Trophoblast cell (in vitro differentiated cells and primary cell): ENCODE data around the gene PDE4DIP.
"Not testable (repeated sequence)": the region's sequence is repeated elsewhere in the genome, so short reads cannot be mapped to it uniquely, and the experiment has no call there.

Experiments
- DNase-seq, 2 donors: peaks; one replicate each; pipeline ENCODE4 v3.0.0-alpha.2; 2016
- H2AFZ ChIP-seq: 2 replicates; pipeline ENCODE4 v1.6.1; 2013; ENCODE audit warnings: low read length, moderate library complexity, mild to moderate bottlenecking; ENCODE audit not compliant: insufficient read depth, poor library complexity
- H2AK5ac ChIP-seq: 2 replicates; pipeline ENCODE4 v1.6.1; 2013; ENCODE audit warnings: mild to moderate bottlenecking, low read length
- H2BK120ac ChIP-seq: 2 replicates; pipeline ENCODE4 v1.6.1; 2013; ENCODE audit warnings: low read length, mild to moderate bottlenecking, moderate library complexity; ENCODE audit not compliant: insufficient read depth, poor library complexity
- H2BK12ac ChIP-seq: 2 replicates; pipeline ENCODE4 v1.6.1; 2013; ENCODE audit warnings: mild to moderate bottlenecking, low read length, moderate library complexity
- H2BK5ac ChIP-seq: 2 replicates; pipeline ENCODE4 v1.6.1; 2013; ENCODE audit warnings: low read length, low read depth, moderate library complexity, mild to moderate bottlenecking; ENCODE audit not compliant: poor library complexity
- H3K14ac ChIP-seq: 2 replicates; pipeline ENCODE4 v1.6.1; 2013; ENCODE audit warnings: mild to moderate bottlenecking, low read length
- H3K18ac ChIP-seq: 2 replicates; pipeline ENCODE4 v1.6.1; 2013; ENCODE audit warnings: mild to moderate bottlenecking, low read length
- H3K23ac ChIP-seq: 2 replicates; pipeline ENCODE4 v1.6.1; 2013; ENCODE audit warnings: low read length
- H3K27ac ChIP-seq: 2 replicates; pipeline ENCODE4 v1.5.1; 2013; ENCODE audit warnings: low read depth, mild to moderate bottlenecking, inconsistent platforms, low read length, moderate library complexity
- H3K27me3 ChIP-seq: 2 replicates; pipeline ENCODE4 v1.6.1; 2013; ENCODE audit warnings: inconsistent platforms, mild to moderate bottlenecking, low read length, moderate library complexity; ENCODE audit not compliant: insufficient read depth
- H3K36me3 ChIP-seq, 2 experiments: 1 replicate in 1 of 2; 2 replicates in 1 of 2; pipeline ENCODE4 v1.6.1; 2013; ENCODE audit warnings: low read length in 2 of 2, mild to moderate bottlenecking in 2 of 2, moderate library complexity in 1 of 2; ENCODE audit not compliant: insufficient read depth in 2 of 2, control insufficient read depth in 1 of 2
- H3K4ac ChIP-seq: 2 replicates; pipeline ENCODE4 v1.6.1; 2013; ENCODE audit warnings: low read depth, mild to moderate bottlenecking, low read length, moderate library complexity
- H3K4me1 ChIP-seq, 2 experiments: 1 replicate in 1 of 2; 2 replicates in 1 of 2; pipeline ENCODE4 v1.6.1; 2013; ENCODE audit warnings: low read length in 2 of 2, mild to moderate bottlenecking in 2 of 2, moderate library complexity in 1 of 2; ENCODE audit not compliant: insufficient read depth in 2 of 2, control insufficient read depth in 1 of 2
- H3K4me2 ChIP-seq: 2 replicates; pipeline ENCODE4 v1.6.1; 2013; ENCODE audit warnings: inconsistent platforms, mild to moderate bottlenecking, low read length, moderate library complexity
- H3K4me3 ChIP-seq: 2 replicates; pipeline ENCODE4 v1.5.1; 2013; ENCODE audit warnings: mild to moderate bottlenecking, low read depth, low read length, inconsistent platforms
- H3K79me1 ChIP-seq: one replicate; pipeline ENCODE4 v1.6.1; 2013; ENCODE audit warnings: low read length
- H3K79me2 ChIP-seq: 2 replicates; pipeline ENCODE4 v1.6.1; 2013; ENCODE audit warnings: low read length, mild to moderate bottlenecking; ENCODE audit not compliant: control insufficient read depth, insufficient read depth, poor library complexity
- H3K9ac ChIP-seq: 2 replicates; pipeline ENCODE4 v1.6.1; 2013; ENCODE audit warnings: mild to moderate bottlenecking, low read length
- H3K9me3 ChIP-seq: 2 replicates; pipeline ENCODE4 v1.6.1; 2013; ENCODE audit warnings: low read depth, mild to moderate bottlenecking, control low read depth, inconsistent platforms, low read length; ENCODE audit not compliant: insufficient read depth
- H4K12ac ChIP-seq: 2 replicates; pipeline ENCODE4 v1.6.1; 2013; ENCODE audit warnings: low read depth, mild to moderate bottlenecking, low read length, moderate library complexity
- H4K8ac ChIP-seq: 2 replicates; pipeline ENCODE4 v1.6.1; 2013; ENCODE audit warnings: low read depth, mild to moderate bottlenecking, low read length, moderate library complexity
- H4K91ac ChIP-seq: one replicate; pipeline ENCODE4 v1.6.1; 2013; ENCODE audit warnings: low read depth, mild to moderate bottlenecking, low read length, moderate library complexity
- WGBS: extraction: QIAGEN DNeasy Blood & Tissue Kit; methylation state at CpG from one replicate; pipeline ENCODE4 v1.1.7; 2013; ENCODE audit warnings: missing lambda C conversion rate; ENCODE audit not compliant: insufficient read length, insufficient coverage; ENCODE audit errors: extremely low coverage; 5-methylcytosine and 5-hydroxymethylcytosine counted together

The PDE4DIP gene

DNA sequence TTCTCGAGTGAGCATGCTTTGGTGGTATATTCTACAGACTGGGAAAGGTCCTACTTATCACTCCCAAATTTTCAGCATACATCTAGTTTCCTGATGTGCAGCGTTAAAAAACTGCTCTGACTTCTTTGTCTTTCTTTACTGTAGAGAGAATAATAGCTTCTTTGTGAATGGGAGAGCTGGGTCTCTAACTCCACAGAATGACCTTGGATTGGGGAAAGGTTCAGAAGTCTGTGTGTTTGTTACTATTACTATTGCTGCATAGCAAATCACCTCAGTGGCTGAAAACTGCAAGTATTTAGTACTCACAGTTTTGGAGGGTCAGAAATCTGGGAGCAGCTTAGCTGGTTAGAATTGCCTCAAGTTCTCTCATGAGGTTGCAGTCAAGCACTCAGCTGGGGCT lies 20.4 kb upstream of the PDE4DIP start:
- H4K12ac ChIP-seq, H2AK5ac ChIP-seq, H4K91ac ChIP-seq, H3K4me1 ChIP-seq, H3K36me3 ChIP-seq, H3K4ac ChIP-seq, H3K9me3 ChIP-seq, H3K4me2 ChIP-seq, H3K4me3 ChIP-seq, H3K79me2 ChIP-seq, H2AFZ ChIP-seq, H2BK5ac ChIP-seq, H2BK120ac ChIP-seq, H4K8ac ChIP-seq, H3K9ac ChIP-seq, H3K14ac ChIP-seq, H3K18ac ChIP-seq, H3K27me3 ChIP-seq, DNase-seq, H3K23ac ChIP-seq, H3K79me1 ChIP-seq, H2BK12ac ChIP-seq, H3K27ac ChIP-seq: not testable (repeated sequence)
- no CpG with 5 or more reads among the region's 2 CpGs for WGBS

DNA sequence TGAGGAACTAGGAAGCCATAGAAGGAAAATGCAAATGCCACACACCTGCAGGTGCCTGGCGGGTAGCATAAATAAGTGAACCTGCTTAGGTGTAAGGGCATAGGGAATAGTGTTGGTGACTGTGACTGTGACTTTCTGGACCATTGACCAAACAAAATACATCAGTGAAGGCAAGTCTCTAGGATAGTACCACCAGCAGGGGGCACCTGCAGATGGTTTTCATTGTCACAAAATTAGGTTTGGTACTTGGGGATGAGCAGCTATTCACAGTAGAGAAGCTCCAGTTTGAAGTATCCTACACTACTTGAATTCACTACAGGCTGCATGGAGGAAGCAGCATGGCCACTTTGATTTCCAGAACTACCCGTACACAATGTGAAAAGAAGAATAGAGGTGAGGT lies 19.2 kb upstream of the PDE4DIP start:
- H2BK12ac ChIP-seq, H2AK5ac ChIP-seq, H3K27ac ChIP-seq, H3K27me3 ChIP-seq, H3K4me3 ChIP-seq, H2BK5ac ChIP-seq, H2BK120ac ChIP-seq, H3K9ac ChIP-seq, H3K23ac ChIP-seq, H4K91ac ChIP-seq, H4K8ac ChIP-seq, H3K4me2 ChIP-seq, H3K4ac ChIP-seq, DNase-seq, H3K9me3 ChIP-seq, H3K18ac ChIP-seq, H3K14ac ChIP-seq, H3K79me2 ChIP-seq, H3K79me1 ChIP-seq, H3K36me3 ChIP-seq, H2AFZ ChIP-seq, H4K12ac ChIP-seq, H3K4me1 ChIP-seq: not testable (repeated sequence)
- WGBS: no CpG with 5 or more reads among the region's 2 CpGs

- H3K4me1 ChIP-seq, H3K36me3 ChIP-seq, H3K9ac ChIP-seq, H3K27me3 ChIP-seq, H3K79me1 ChIP-seq, H4K91ac ChIP-seq, H3K4me2 ChIP-seq, H2BK5ac ChIP-seq, H2BK120ac ChIP-seq, H2AFZ ChIP-seq, H3K14ac ChIP-seq, H3K18ac ChIP-seq, H3K4ac ChIP-seq, H4K12ac ChIP-seq, H3K79me2 ChIP-seq, H2BK12ac ChIP-seq, H3K23ac ChIP-seq, H3K9me3 ChIP-seq, H2AK5ac ChIP-seq, H3K4me3 ChIP-seq, H3K27ac ChIP-seq, DNase-seq, H4K8ac ChIP-seq: not testable (repeated sequence)
- no CpG with 5 or more reads among the region's 2 CpGs for WGBS
Measured at GRCh38 chr1:148828531-148828930, 15.7 kb upstream of the PDE4DIP start.

GRCh38 chr1:148828962-148829361 lies 15.3 kb upstream of the PDE4DIP start:
- H4K8ac ChIP-seq, H2BK12ac ChIP-seq, H3K4me3 ChIP-seq, H3K23ac ChIP-seq, H2AK5ac ChIP-seq, H3K9ac ChIP-seq, H3K79me2 ChIP-seq, H2BK5ac ChIP-seq, DNase-seq, H4K12ac ChIP-seq, H3K27me3 ChIP-seq, H3K36me3 ChIP-seq, H3K4me2 ChIP-seq, H3K14ac ChIP-seq, H3K27ac ChIP-seq, H3K79me1 ChIP-seq, H4K91ac ChIP-seq, H3K4me1 ChIP-seq, H2AFZ ChIP-seq, H3K9me3 ChIP-seq, H3K4ac ChIP-seq, H2BK120ac ChIP-seq, H3K18ac ChIP-seq: not testable (repeated sequence)

- H3K27me3 ChIP-seq, H3K23ac ChIP-seq, H2AK5ac ChIP-seq, H3K9ac ChIP-seq, H3K14ac ChIP-seq, H3K27ac ChIP-seq, H3K79me2 ChIP-seq, H3K4ac ChIP-seq, H4K91ac ChIP-seq, H2AFZ ChIP-seq, H2BK120ac ChIP-seq, H3K36me3 ChIP-seq, H2BK5ac ChIP-seq, H3K4me1 ChIP-seq, H3K9me3 ChIP-seq, H4K8ac ChIP-seq, H2BK12ac ChIP-seq, DNase-seq, H3K79me1 ChIP-seq, H4K12ac ChIP-seq, H3K18ac ChIP-seq, H3K4me3 ChIP-seq, H3K4me2 ChIP-seq: not testable (repeated sequence)
- no CpG with 5 or more reads among the region's 3 CpGs for WGBS
Measured at GRCh38 chr1:148829365-148829764, 14.9 kb upstream of the PDE4DIP start.
